ENCODE measurements around the gene SEMA3D. TPM values are rescaled to one million over a fixed set of nuclear protein-coding genes. Genes with fewer than 3 reads are reported as not detected.
A peak's percentile ranks its signal among the peaks of the same experiment; 100 is the strongest.

SEMA3D gene
- total and polyA plus RNA-seq, 4 donors, result 0.53 to 49.0 (median 2.6) TPM

DNA sequence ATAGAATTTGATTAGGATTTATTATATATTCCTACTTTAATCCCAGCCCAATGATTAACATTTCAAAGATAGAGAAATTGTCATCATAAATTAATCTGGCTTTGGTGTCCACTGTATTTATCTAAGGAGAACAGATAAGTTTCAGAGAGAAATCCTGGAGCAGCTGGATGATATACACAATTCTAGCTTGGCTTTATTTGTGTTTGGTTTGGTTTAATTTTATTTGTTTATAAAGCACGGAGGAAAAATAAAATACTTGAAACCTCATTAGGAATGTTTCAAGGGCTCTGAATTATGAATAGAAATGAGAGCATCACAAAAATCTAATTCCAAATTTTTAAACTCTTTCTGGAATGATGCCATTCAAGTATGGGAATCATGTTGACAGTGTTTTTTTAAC, 42.1 kb downstream of the SEMA3D start:
- Histone ChIP-seq H3K36me3 (ENCODE audit: control insufficient read depth in 4 of 4, insufficient read depth in 4 of 4, low read length in 4 of 4) (no peaks in the 10 kb centered on the region), H3K27ac (ENCODE audit: low read depth in 1 of 2, low read length in 1 of 2) (no peak overlapping the region), H3K4me1 (ENCODE audit: control insufficient read depth in 5 of 5, insufficient read depth in 5 of 5, low read length in 5 of 5) (peaks cover 0 to 7% (median 0%) of the 10 kb centered on the region in 5 donors), H3K27me3 (ENCODE audit: control insufficient read depth in 3 of 3, insufficient read depth in 3 of 3, low read length in 2 of 3) (no peaks in the 10 kb centered on the region), H3K9ac (ENCODE audit: insufficient read depth in 1 of 2, low read length in 2 of 2) (no peak overlapping the region), H3K9me3 (ENCODE audit: control insufficient read depth in 4 of 4, insufficient read depth in 3 of 4, low read length in 3 of 4) (no peaks in the 10 kb centered on the region), H3K4me3 (no peak overlapping the region)
- TF ChIP-seq, protein P1, sequence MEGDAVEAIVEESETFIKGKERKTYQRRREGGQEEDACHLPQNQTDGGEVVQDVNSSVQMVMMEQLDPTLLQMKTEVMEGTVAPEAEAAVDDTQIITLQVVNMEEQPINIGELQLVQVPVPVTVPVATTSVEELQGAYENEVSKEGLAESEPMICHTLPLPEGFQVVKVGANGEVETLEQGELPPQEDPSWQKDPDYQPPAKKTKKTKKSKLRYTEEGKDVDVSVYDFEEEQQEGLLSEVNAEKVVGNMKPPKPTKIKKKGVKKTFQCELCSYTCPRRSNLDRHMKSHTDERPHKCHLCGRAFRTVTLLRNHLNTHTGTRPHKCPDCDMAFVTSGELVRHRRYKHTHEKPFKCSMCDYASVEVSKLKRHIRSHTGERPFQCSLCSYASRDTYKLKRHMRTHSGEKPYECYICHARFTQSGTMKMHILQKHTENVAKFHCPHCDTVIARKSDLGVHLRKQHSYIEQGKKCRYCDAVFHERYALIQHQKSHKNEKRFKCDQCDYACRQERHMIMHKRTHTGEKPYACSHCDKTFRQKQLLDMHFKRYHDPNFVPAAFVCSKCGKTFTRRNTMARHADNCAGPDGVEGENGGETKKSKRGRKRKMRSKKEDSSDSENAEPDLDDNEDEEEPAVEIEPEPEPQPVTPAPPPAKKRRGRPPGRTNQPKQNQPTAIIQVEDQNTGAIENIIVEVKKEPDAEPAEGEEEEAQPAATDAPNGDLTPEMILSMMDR (IDR thresholded peaks at IDR 0.05; ENCODE audit: control extremely low read depth, extremely low read depth), result no peak
- DNase-seq (peak in 2 of 3 donors; percentile 61 to 65), ATAC-seq (ENCODE audit: insufficient read depth, low FRiP score) (no peak)
- 54 to 73% methylated on average over 1 of the region's 1 CpG for WGBS, 2 donors

DNA sequence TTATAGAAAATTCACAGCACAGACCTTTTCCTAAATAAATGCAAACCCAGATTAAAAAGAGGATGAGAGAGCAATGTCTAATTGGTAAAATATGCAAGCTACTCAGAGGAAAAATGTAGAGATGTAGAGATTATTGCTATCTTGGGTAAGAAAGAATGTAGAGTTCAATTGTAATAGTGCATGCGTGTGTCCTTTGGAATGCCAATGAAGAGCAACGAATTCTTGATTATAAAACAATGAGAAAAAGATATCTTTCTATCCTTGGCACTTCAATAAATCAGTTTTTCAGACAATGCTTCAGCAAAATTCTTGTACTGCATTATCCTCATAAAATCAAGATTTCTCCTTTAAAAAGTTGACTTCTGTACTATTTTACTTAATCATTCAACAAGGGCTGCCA, 50.9 kb downstream of the SEMA3D start:
- no peak for DNase-seq
- H3K27me3 ChIP-seq (ENCODE audit: control insufficient read depth in 3 of 3, insufficient read depth in 3 of 3, low read length in 2 of 3), result no peaks in the 10 kb centered on the region
- no peak for ATAC-seq (ENCODE audit: insufficient read depth, low FRiP score)
- TF ChIP-seq, protein P1 (IDR thresholded peaks at IDR 0.05; ENCODE audit: control extremely low read depth, extremely low read depth), result no peak
- no peak overlapping the region for H3K27ac ChIP-seq (ENCODE audit: low read depth in 1 of 2, low read length in 1 of 2)
- H3K4me1 ChIP-seq (ENCODE audit: control insufficient read depth in 5 of 5, insufficient read depth in 5 of 5, low read length in 5 of 5), result no peaks in the 10 kb centered on the region
- 67 to 86% methylated on average over 2 of the region's 2 CpGs for WGBS, 2 donors
- H3K36me3 ChIP-seq (ENCODE audit: control insufficient read depth in 4 of 4, insufficient read depth in 4 of 4, low read length in 4 of 4), result no peaks in the 10 kb centered on the region
- no peak overlapping the region for H3K9ac ChIP-seq (ENCODE audit: insufficient read depth in 1 of 2, low read length in 2 of 2)
- H3K4me3 ChIP-seq, result no peak overlapping the region
- H3K9me3 ChIP-seq (ENCODE audit: control insufficient read depth in 4 of 4, insufficient read depth in 3 of 4, low read length in 3 of 4), result no peaks in the 10 kb centered on the region

DNA sequence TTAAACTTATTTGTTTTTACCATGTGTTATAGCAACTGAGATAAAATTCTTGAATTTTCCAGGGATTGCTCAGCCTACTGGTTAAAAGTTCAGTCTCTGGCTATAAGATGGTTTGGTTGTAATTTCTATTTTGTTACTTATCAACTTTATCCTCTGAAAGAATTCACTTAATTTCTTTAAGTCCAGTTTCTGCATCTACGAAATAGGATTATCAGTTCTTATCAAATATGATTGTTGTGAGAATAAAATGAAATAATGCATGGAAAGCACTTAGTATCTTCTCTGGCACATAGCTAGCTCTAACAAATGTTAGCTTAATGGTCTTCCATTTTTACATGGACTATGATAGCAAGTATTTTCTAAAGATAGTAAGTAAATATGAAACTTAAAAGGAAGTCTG, 53.3 kb downstream of the SEMA3D start:
- no peak overlapping the region for H3K27ac ChIP-seq (ENCODE audit: low read depth in 1 of 2, low read length in 1 of 2)
- no peak for DNase-seq
- no peaks in the 10 kb centered on the region for H3K27me3 ChIP-seq (ENCODE audit: control insufficient read depth in 3 of 3, insufficient read depth in 3 of 3, low read length in 2 of 3)
- ATAC-seq (ENCODE audit: insufficient read depth, low FRiP score), result no peak
- TF ChIP-seq, protein P1 (IDR thresholded peaks at IDR 0.05; ENCODE audit: control extremely low read depth, extremely low read depth), result no peak
- H3K9me3 ChIP-seq (ENCODE audit: control insufficient read depth in 4 of 4, insufficient read depth in 3 of 4, low read length in 3 of 4), result no peaks in the 10 kb centered on the region
- H3K9ac ChIP-seq (ENCODE audit: insufficient read depth in 1 of 2, low read length in 2 of 2), result no peak overlapping the region
- no peaks in the 10 kb centered on the region for H3K4me1 ChIP-seq (ENCODE audit: control insufficient read depth in 5 of 5, insufficient read depth in 5 of 5, low read length in 5 of 5)
- H3K36me3 ChIP-seq (ENCODE audit: control insufficient read depth in 4 of 4, insufficient read depth in 4 of 4, low read length in 4 of 4), result no peaks in the 10 kb centered on the region
- no peak overlapping the region for H3K4me3 ChIP-seq
- 82 to 94% methylated on average over 1 of the region's 1 CpG for WGBS, 2 donors

DNA sequence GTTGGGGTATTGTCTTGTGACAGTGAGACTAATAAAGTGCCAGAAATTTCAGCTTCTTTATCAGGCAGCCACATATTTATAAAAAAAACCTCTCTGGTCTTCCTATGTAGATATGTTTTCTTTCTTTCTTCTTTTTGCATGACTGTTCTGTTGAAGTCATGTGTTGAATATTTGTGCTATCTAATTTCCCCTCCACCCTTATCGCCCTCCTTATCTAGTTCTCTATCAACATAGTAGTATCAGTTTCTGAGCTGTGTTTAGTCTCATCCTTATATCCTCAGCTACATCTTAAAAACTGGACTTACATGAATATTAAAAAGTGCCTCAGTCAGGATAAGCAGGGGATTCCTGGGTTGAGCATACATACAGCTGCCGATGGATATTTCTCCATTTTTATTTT, 53.9 kb downstream of the SEMA3D start:
- Histone ChIP-seq H3K4me3 (no peak overlapping the region), H3K27me3 (ENCODE audit: control insufficient read depth in 3 of 3, insufficient read depth in 3 of 3, low read length in 2 of 3) (no peaks in the 10 kb centered on the region), H3K4me1 (ENCODE audit: control insufficient read depth in 5 of 5, insufficient read depth in 5 of 5, low read length in 5 of 5) (no peaks in the 10 kb centered on the region), H3K36me3 (ENCODE audit: control insufficient read depth in 4 of 4, insufficient read depth in 4 of 4, low read length in 4 of 4) (no peaks in the 10 kb centered on the region), H3K9me3 (ENCODE audit: control insufficient read depth in 4 of 4, insufficient read depth in 3 of 4, low read length in 3 of 4) (no peaks in the 10 kb centered on the region), H3K27ac (ENCODE audit: low read depth in 1 of 2, low read length in 1 of 2) (no peak overlapping the region), H3K9ac (ENCODE audit: insufficient read depth in 1 of 2, low read length in 2 of 2) (no peak overlapping the region)
- 90 to 92% methylated on average over 2 of the region's 2 CpGs for WGBS, 2 donors
- DNase-seq (no peak), ATAC-seq (ENCODE audit: insufficient read depth, low FRiP score) (no peak)
- TF ChIP-seq, protein P1 (IDR thresholded peaks at IDR 0.05; ENCODE audit: control extremely low read depth, extremely low read depth), result no peak
